Naive thymus-derived CD8-positive, alpha-beta T cell (primary cell): Measurements from ENCODE around the gene FBXO42. TPM values are rescaled to one million over a fixed set of nuclear protein-coding genes. Genes with fewer than 3 reads are reported as not detected.
"Not testable (repeated sequence)": the region's sequence is repeated elsewhere in the genome, so short reads cannot be mapped to it uniquely, and the experiment has no call there.

Experiments used
- ATAC-seq, 2 donors: fragments of 150-1000 bp; cut with Tn5 transposase in 1 of 2; sonication (Bioruptor Pico), chemical (Tn5 transposase) in 1 of 2; 1 replicate in 1 of 2; 2 replicates in 1 of 2; pipeline ENCODE4 v1.10.0; 2021; ENCODE audit warnings: mild to moderate bottlenecking in 2 of 2, moderate library complexity in 2 of 2
- POLR2A ChIA-PET: fragments of 350-600 bp; sonication (Branson Sonifier 250); formaldehyde crosslinking; loops from one replicate; lab custom pipeline; 2021; ENCODE audit warnings: antibody characterized with exemption; lab: Charles Lee
- DNase-seq, 10 donors: peaks; one replicate each; pipeline versions ENCODE4 v3.0.0 to v3.0.0-alpha.2; 2020 to 2022
- H3K27ac Mint-ChIP-seq, 10 donors: one replicate each; pipeline ENCODE4 v1.8.0; 2020 to 2022; ENCODE audit warnings: mild to moderate bottlenecking in 10 of 10, mixed read lengths in 10 of 10, moderate library complexity in 4 of 10, inconsistent platforms in 1 of 10
- H3K27me3 Mint-ChIP-seq, 5 donors: one replicate each; pipeline ENCODE4 v1.8.0; 2021 to 2022; ENCODE audit warnings: mixed read lengths in 5 of 5
- H3K36me3 Mint-ChIP-seq, 3 donors: one replicate each; pipeline ENCODE4 v1.8.0; 2020 to 2022; ENCODE audit warnings: mixed read lengths in 3 of 3, mild to moderate bottlenecking in 2 of 3, inconsistent platforms in 1 of 3
- H3K4me1 Mint-ChIP-seq, 4 donors: one replicate each; pipeline ENCODE4 v1.8.0; 2021 to 2022; ENCODE audit warnings: mixed read lengths in 4 of 4
- H3K4me3 Mint-ChIP-seq, 10 donors: one replicate each; pipeline ENCODE4 v1.8.0; 2020 to 2022; ENCODE audit warnings: mild to moderate bottlenecking in 10 of 10, mixed read lengths in 10 of 10, moderate library complexity in 6 of 10, inconsistent platforms in 1 of 10
- H3K9me3 Mint-ChIP-seq, 9 donors: one replicate each; pipeline ENCODE4 v1.8.0; 2020 to 2022; ENCODE audit warnings: mixed read lengths in 9 of 9, mild to moderate bottlenecking in 3 of 9, inconsistent platforms in 1 of 9, moderate library complexity in 1 of 9
- polyA plus RNA-seq, 3 donors: library from polyadenylated mRNA; unstranded; fragments of 300-500 nt; fragmentation: Illumina TruSeq; gene quantifications; one replicate each; pipeline ENCODE4 v1.2.3, GENCODE V29; 2021
- total RNA-seq, 8 experiments: library from RNA in 2 of 8; stranded (reverse) in 2 of 8; gene quantifications; one replicate each; pipeline ENCODE4 v1.2.3 and lab custom pipeline; 2021 to 2026

The FBXO42 gene
- total and polyA plus RNA-seq, 5 experiments from 2014 or later: 11.8 to 27.4 (median 21.5) TPM

DNA sequence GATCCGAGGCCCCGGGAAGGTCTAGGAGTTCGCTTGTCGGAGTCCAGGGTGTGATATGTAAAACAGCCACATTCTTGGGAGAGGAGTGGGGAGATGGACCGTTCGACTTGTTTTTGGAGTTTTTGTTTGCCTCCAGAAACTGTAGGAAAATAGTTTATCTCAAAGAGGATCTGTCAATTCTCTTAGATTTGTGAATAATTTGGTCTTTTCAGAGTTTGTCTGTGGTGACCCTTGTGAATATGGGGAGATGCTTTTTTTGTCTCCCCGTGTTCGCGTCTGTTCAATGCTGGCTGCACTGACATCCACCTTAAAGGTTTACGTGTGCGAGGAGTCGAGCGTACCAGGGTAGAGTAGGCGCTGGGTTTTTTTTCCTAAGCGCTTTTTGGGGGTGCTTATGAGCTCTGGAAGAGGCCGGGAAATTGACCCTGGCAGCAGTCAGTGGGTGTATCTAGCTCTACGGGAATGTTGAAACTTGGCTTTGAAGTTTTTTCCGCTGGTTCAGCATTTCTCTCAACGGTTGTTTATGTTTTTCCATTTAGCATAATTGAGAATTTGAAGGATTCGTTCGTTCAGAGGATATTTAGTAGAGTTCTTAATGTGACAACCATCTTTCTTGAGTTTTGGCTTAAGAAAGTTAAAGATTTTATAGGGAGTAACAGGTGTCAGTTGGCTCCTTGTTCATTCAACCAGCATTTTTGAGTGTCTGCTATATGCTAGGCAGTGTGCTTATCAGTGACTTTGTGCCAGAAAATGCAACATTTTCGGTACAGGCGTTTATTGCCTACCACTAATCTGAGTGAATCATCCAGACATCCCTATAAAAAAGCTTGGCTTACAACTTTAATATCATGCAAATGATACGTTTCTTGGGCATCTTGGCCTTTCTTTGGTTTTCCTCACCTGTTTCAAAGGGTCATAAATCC is 15.9 kb upstream of the FBXO42 start:
- Mint-ChIP-seq H3K9me3 (no peaks in the 10 kb centered on the region), H3K4me3 (peak overlapping the region; percentile 94 to 99 (median 96)), H3K27me3 (no peaks in the 10 kb centered on the region), H3K4me1 (peaks cover 20 to 65% (median 44%) of the 10 kb centered on the region in 4 donors), H3K27ac (peak overlapping the region; percentile 92 to 100 (median 98)), H3K36me3 (peaks cover 0 to 16% (median 5%) of the 10 kb centered on the region in 3 donors)
- POLR2A ChIA-PET: interaction anchor here (0.6 to 6.8 kb wide), 7 partner anchors 8 to 579 kb away, joined by 3 to 69 read pairs (median 3); partner anchors contain the start of genes FBXO42 and NECAP2
- DNase-seq (peak in 1 of 10 donors; percentile 8), ATAC-seq (no peak)

DNA sequence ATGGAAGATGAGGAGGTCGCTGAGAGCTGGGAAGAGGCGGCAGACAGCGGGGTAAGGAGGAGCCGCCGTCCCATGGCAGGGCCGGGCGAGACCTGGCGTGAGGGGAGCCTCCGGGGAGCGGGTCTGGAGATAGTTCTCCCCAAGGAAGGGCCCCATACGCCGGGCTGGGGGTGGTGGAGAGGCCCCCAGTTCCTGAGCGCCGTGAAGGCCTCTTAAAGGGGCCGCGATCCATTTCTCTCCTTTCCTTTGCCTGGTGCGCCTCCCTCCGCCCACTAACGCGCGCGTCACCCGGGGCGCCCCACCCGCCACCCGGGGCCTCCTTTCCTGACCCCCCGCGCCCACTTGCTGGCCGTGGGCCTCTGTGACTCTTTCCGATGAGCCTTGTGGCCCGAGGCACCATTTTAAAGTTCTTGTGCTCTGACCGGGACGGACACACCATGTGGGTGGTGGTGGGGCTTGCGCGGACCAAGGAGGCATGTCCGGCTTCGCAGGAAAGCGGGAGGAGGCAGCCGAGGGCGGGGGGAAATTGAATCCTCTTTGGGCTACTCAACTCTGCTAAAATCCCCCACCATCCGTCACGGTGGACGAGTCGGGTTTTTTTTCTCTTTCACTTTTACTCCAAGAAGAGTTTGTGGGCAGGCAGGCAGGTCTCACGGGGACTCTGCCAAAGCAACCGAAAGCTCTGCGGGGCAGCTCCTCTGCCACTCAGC is 15.1 kb upstream of the FBXO42 start:
- DNase-seq (peak; percentile 68 to 94 (median 83)), ATAC-seq (peak; percentile 70 to 71)
- Mint-ChIP-seq H3K27ac (peak overlapping the region; percentile 92 to 100 (median 98)), H3K4me3 (peak overlapping the region; percentile 94 to 99 (median 96)), H3K27me3 (no peaks in the 10 kb centered on the region), H3K4me1 (peaks cover 14 to 58% (median 38%) of the 10 kb centered on the region in 4 donors), H3K36me3 (peaks cover 0 to 9% (median 0%) of the 10 kb centered on the region in 3 donors), H3K9me3 (no peaks in the 10 kb centered on the region)
- POLR2A ChIA-PET: interaction anchor here (0.7 to 6.8 kb wide), 7 partner anchors 8 to 73 kb away, joined by 3 to 69 read pairs (median 3); partner anchors contain the start of genes FBXO42 and NECAP2

DNA sequence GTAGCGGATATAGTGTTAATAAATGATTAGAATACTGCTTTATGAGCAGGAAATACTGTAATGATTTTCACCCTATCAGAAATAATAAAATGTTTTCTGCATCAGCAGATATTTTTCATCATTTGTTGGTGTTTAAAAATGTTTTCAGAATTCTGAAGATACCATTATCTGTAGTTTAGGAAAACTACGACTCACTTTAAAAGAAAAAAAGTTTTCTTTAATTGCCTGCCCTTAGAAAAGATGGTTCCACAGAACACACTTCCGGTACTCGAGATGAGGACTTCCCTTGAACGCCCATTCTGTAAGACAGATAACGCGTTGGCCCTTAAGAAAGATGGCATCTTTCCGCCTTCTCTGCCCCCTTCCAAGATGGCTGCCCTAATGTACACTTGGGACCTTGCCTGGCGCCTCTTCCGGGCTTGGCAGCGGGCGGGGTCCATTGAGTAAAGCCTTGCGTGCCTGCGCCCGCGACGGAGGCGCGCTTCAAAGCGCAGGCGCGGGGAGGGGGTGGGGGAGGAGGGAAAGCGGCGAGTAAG is 14.5 kb upstream of the FBXO42 start, which contains the start of gene SZRD1:
SZRD1 (plus strand) TSS at position 521 of the 536 bp plus-strand sequence. CDS start 16 bp downstream, outside the sequence.
- DNase-seq (peak in 9 of 10 donors; percentile 91 to 99 (median 96)), ATAC-seq (peak; percentile 88 to 91)
- Mint-ChIP-seq H3K27me3 (no peaks in the 10 kb centered on the region), H3K4me3 (peak within 1 kb of the TSS; percentile 94 to 99 (median 96)), H3K9me3 (no peaks in the 10 kb centered on the region), H3K4me1 (peaks cover 9 to 52% (median 32%) of the 10 kb centered on the region in 4 donors), H3K27ac (peak within 1 kb of the TSS; percentile 92 to 100 (median 98)), H3K36me3 (peaks cover 0 to 6% (median 0%) of the 10 kb centered on the region in 3 donors)
- POLR2A ChIA-PET: interaction anchor here (0.6 to 6.8 kb wide), 7 partner anchors 9 to 74 kb away, joined by 3 to 69 read pairs (median 4); partner anchors contain the start of genes FBXO42 and NECAP2

DNA sequence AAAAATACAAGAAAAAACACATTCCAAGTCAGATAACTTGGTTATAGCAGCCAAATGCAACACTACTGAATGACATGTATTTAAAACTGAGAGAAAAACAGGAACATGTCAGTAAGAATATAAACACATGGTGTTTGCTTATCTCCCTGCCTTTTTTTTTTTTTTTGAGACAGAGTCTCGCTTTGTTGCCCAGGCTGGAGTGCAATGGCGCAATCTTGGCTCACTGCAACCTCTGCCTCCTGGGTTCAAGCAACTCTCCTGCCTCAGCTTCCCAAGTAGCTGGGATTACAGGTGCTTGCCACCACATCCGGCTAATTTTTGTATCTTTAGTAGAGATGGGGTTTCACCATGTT is 12.8 kb upstream of the FBXO42 start:
- not testable (repeated sequence) for H3K4me3 Mint-ChIP-seq, ATAC-seq, H3K36me3 Mint-ChIP-seq, H3K9me3 Mint-ChIP-seq, H3K27me3 Mint-ChIP-seq, DNase-seq
- peaks cover 7 to 41% (median 25%) of the 10 kb centered on the region in 4 donors for H3K4me1 Mint-ChIP-seq
- POLR2A ChIA-PET: interaction anchor here (0.6 to 6.8 kb wide), 6 partner anchors 12 to 289 kb away, joined by 3 to 69 read pairs (median 4); partner anchors contain the start of gene FBXO42
- peak overlapping the region in 1 of 10 donors; percentile 56 for H3K27ac Mint-ChIP-seq

DNA sequence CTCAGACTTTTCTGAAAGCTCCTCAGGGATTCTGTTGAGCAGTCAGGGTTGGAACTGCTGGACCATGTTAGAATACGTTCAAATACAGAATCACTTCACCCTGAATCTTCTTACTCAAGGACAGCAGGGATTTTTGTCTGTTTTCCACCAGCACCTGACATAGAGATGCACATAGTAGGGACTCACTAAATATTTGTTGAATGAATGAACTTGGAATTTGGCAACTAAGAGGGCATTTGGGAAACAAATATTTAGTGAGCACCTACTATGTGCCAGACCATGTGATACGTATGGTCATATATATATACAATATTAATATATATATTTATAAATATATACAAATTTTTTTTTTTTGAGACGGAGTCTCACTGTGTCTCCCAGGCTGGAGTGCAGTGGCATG is 4.6 kb upstream of the FBXO42 start:
- no peak overlapping the region for H3K4me3 Mint-ChIP-seq
- POLR2A ChIA-PET: no interaction called here

DNA sequence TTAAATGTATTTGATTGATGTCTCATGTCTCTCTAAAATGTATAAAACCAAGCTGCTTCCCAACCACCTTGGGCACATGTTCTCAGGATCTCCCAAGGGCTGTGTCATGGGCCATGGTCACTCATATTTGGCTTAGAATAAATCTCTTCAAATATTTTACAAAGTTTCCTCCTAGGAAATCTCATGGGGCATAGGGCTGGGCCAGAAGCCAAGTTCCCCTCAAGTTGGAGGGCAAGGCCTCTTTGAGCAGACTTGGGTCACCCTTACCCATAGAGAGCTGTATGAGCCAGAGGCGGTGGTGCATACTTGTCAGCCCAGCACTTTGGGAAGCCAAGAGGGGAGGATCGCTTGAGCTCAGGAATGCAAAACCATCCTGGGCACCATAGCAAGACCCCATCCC is 2.3 kb upstream of the FBXO42 start:
- Mint-ChIP-seq H3K4me1 (peaks cover 10 to 37% (median 30%) of the 10 kb centered on the region in 4 donors), H3K9me3 (no peaks in the 10 kb centered on the region), H3K36me3 (no peaks in the 10 kb centered on the region), H3K27me3 (no peaks in the 10 kb centered on the region), H3K27ac (peak overlapping the region in 3 of 10 donors; percentile 46 to 76 (median 58)), H3K4me3 (peak overlapping the region in 4 of 10 donors; percentile 7 to 58 (median 28))
- DNase-seq (no peak), ATAC-seq (no peak)
- POLR2A ChIA-PET: interaction anchor here (1.0 to 6.0 kb wide), 2 partner anchors 11 to 15 kb away, joined by 3 to 69 read pairs; partner anchors contain the start of gene SZRD1

More for the DNA sequence above, 4.6 kb upstream of the FBXO42 start:
- H3K36me3 Mint-ChIP-seq: no peaks in the 10 kb centered on the region
- no peaks in the 10 kb centered on the region for H3K27me3 Mint-ChIP-seq
- H3K9me3 Mint-ChIP-seq: no peaks in the 10 kb centered on the region
- no peak for ATAC-seq
- H3K4me1 Mint-ChIP-seq: peaks cover 0 to 16% (median 10%) of the 10 kb centered on the region in 4 donors
- no peak for DNase-seq
- no peak overlapping the region for H3K27ac Mint-ChIP-seq

DNA sequence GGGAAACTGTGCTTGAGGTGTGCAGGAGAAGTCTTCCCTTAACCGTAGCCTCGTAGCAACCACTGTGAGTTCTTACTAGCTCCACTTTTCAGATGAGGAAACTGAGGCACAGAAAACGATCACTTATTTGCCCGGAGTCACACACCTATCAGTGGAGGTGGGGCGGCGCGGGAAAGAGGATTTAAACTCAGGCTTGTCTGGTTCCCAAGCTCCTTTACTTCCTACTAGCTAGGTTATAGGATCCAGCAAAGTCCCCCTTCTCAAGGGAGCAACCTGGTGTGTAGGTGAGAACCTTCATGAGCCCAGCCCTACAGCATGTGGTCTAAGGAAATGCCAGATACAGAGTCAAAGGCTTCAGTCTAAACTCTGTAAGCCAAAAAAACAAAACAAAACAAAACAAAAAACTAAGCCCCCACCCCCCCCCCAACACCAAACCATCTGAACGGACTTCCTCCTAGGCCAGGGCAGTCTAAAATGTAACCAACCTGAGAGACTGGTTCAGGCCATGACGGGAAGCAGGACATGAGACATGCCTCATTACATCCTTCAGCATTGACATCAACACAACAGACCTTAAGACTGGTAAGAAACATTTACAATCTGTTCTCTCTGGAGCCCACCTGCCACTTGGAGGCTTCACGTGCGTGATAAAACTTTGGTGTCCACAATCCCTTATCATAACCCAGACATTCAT is 709 bp upstream of the FBXO42 start:
- H3K27me3 Mint-ChIP-seq: no peaks in the 10 kb centered on the region

DNA sequence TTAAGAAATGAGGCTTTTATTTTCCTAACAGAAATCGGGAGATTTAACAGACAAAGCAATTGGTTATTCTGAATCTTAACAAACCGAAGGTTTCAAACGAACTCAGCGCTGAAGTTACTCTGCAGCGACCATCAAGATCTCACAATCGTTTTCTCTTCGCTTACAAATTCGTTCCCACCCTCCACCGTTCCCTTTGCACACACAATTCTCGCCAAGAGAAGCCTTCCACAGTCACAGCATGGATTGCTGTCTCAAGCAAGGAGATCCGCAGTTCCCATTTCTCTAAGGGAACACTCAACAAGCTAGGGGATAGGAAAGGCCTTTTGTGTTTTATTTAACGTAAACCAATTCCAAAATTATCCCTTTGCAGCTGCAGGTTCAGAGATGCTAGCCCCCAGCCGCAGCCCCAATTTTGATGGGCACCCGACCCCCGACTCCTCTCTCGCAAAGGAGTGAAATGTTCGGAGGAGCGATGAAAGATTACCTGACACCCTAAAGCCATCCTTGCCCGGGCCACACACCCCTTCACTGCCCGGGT is 755 bp downstream of the FBXO42 start:
- Mint-ChIP-seq H3K4me3 (peak overlapping the region; percentile 89 to 96 (median 93)), H3K4me1 (peaks cover 11 to 57% (median 44%) of the 10 kb centered on the region in 4 donors)

More for the DNA sequence above, 709 bp upstream of the FBXO42 start:
- Mint-ChIP-seq H3K27ac (peak overlapping the region; percentile 80 to 97 (median 94)), H3K4me3 (peak overlapping the region; percentile 89 to 96 (median 93)), H3K36me3 (no peaks in the 10 kb centered on the region), H3K4me1 (peaks cover 11 to 47% (median 38%) of the 10 kb centered on the region in 4 donors), H3K9me3 (no peaks in the 10 kb centered on the region)
- POLR2A ChIA-PET: interaction anchor here (0.7 to 6.0 kb wide), 7 partner anchors 12 to 421 kb away, joined by 3 to 69 read pairs (median 3); partner anchors contain the start of genes NECAP2 and SZRD1
- DNase-seq (peak in 1 of 10 donors; percentile 58), ATAC-seq (no peak)

DNA sequence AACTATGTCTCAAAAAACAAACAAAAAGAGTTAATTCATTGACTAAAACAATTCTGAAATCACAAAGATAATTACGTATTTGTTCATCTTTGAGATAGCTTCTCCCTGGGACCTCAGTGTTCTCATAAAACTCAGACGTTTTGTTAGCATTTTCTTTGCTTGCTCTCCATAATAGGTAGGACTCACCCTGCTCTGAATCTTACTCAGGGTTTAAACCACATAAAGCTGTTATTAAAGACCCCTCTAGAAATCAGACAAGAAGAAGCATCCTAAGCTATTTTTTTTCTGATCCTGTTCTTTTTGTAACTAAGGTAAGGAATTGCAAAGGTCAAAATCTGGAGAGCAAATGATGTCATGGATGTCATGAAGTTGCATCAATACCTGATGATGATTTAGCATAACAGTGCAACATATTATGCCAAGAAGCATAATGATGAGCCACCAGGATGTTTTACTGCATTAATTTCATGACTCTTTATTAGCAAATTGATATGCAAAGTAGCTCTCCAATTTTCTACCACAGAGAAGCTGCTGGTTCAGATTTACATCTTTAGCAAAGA is 2.4 kb downstream of the FBXO42 start:
- ATAC-seq (no peak), DNase-seq (no peak)
- Mint-ChIP-seq H3K27ac (peak overlapping the region in 1 of 10 donors; percentile 81), H3K36me3 (peaks cover 0 to 5% (median 0%) of the 10 kb centered on the region in 3 donors), H3K9me3 (no peaks in the 10 kb centered on the region), H3K27me3 (no peaks in the 10 kb centered on the region), H3K4me1 (peaks cover 12 to 64% (median 53%) of the 10 kb centered on the region in 4 donors), H3K4me3 (peak overlapping the region in 9 of 10 donors; percentile 19 to 96 (median 42))
- POLR2A ChIA-PET: no interaction called here

More for the DNA sequence above, 755 bp downstream of the FBXO42 start:
- H3K36me3 Mint-ChIP-seq: no peaks in the 10 kb centered on the region
- no peaks in the 10 kb centered on the region for H3K9me3 Mint-ChIP-seq
- DNase-seq (peak in 2 of 10 donors; percentile 13 to 20), ATAC-seq (no peak)
- peak overlapping the region; percentile 80 to 98 (median 94) for H3K27ac Mint-ChIP-seq
- POLR2A ChIA-PET: interaction anchor here (0.5 to 6.0 kb wide), 6 partner anchors 10 to 700 kb away, joined by 3 to 69 read pairs (median 4); partner anchors contain the start of gene SZRD1
- no peaks in the 10 kb centered on the region for H3K27me3 Mint-ChIP-seq

DNA sequence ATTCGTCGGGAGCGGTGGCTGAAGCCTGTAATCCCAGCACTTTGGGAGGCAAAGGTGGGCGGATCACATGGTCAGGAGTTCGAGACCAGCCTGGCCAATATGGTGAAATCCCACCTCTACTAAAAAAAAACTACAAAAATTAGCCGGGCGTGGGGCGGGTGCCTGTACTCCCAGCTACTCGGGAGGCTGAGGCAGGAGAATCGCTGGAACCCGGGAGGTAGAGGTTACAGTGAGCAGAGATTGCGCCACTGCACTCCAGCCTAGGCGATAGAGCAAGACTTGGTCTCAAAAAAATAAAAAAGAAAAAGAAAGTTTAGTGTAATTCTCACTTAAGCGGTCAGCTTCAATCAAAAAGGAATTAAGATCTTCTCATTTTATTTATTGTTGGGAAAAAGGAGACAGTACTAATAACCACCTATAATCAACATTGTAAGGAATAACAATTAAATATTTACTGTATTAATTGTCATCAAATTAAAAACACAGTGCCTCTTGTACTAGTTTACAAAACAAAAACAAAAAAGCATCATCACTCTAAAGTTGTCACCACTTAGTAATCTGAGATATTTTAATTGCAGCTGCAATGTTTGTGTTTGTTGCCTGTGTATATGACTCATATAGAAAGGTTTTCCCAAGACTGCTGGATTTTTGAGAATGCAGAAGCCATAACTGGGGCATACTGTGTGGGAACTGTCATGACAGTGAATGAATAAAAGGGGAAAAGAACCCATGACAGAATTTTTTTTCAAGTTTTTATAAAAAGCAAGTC is 3.7 kb downstream of the FBXO42 start:
- Mint-ChIP-seq H3K9me3 (no peaks in the 10 kb centered on the region), H3K27me3 (no peaks in the 10 kb centered on the region), H3K36me3 (peaks cover 0 to 5% (median 0%) of the 10 kb centered on the region in 3 donors), H3K27ac (no peak overlapping the region), H3K4me1 (peaks cover 12 to 63% (median 54%) of the 10 kb centered on the region in 4 donors), H3K4me3 (peak overlapping the region in 2 of 10 donors; percentile 23 to 24)
- no peak for DNase-seq
- POLR2A ChIA-PET: interaction anchor here (0.7 to 1.2 kb wide), 3 partner anchors 18 to 530 kb away, joined by 3 to 5 read pairs (median 4); no protein-coding TSS in a partner anchor
- ATAC-seq: no peak
